ENCODE data around the gene TMEM107. TPM values are rescaled to one million over a fixed set of nuclear protein-coding genes. Genes with fewer than 3 reads are reported as not detected.

The TMEM107 gene
- total and polyA plus RNA-seq, 2 donors (not counting 1 experiment from before 2014, with no cell fraction given) = 9.8 to 36.0 TPM

GRCh38 chr17:8186787-8187516, 10.8 kb upstream of the TMEM107 start:
- H3K27ac ChIP-seq (ENCODE audit: insufficient read depth, low read length) = peak overlapping the region; percentile 81
- peak overlapping the region; percentile 93 for H2AFZ ChIP-seq (ENCODE audit: low read length)
- H3K4me1 ChIP-seq (ENCODE audit: control insufficient read depth, extremely low read depth, insufficient read depth, low read length) = peaks cover 13% of the 10 kb centered on the region
- peak overlapping the region; percentile 88 to 97 (median 96) for H3K4me3 ChIP-seq (replicated peaks in 1 of 4; ENCODE audit: control extremely low read depth in 1 of 4, insufficient read depth in 1 of 4, low read depth in 3 of 4, low read length in 4 of 4)
- H4K20me1 ChIP-seq (ENCODE audit: control insufficient read depth, extremely low read depth, insufficient read depth, low read length) = peaks cover 2% of the 10 kb centered on the region
- peak overlapping the region; percentile 92 for H3K4me2 ChIP-seq (ENCODE audit: extremely low read depth, insufficient read depth, low read length)
- no peak overlapping the region for H3K9ac ChIP-seq (ENCODE audit: insufficient read depth, low read length)
- no peak for TF ChIP-seq EZH2 (IDR thresholded peaks at IDR 0.05; ENCODE audit: low read length, missing control alignments)
- TF ChIP-seq, protein P1, sequence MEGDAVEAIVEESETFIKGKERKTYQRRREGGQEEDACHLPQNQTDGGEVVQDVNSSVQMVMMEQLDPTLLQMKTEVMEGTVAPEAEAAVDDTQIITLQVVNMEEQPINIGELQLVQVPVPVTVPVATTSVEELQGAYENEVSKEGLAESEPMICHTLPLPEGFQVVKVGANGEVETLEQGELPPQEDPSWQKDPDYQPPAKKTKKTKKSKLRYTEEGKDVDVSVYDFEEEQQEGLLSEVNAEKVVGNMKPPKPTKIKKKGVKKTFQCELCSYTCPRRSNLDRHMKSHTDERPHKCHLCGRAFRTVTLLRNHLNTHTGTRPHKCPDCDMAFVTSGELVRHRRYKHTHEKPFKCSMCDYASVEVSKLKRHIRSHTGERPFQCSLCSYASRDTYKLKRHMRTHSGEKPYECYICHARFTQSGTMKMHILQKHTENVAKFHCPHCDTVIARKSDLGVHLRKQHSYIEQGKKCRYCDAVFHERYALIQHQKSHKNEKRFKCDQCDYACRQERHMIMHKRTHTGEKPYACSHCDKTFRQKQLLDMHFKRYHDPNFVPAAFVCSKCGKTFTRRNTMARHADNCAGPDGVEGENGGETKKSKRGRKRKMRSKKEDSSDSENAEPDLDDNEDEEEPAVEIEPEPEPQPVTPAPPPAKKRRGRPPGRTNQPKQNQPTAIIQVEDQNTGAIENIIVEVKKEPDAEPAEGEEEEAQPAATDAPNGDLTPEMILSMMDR (conservative IDR thresholded peaks at IDR 0.05 in 1 of 2, IDR thresholded peaks at IDR 0.05 in 1 of 2; ENCODE audit: low read depth in 1 of 2, low read length in 2 of 2) = peak; percentile 42 to 44
- peak; percentile 93 to 97 for DNase-seq (ENCODE audit: low read depth in 2 of 2)
- H3K36me3 ChIP-seq (ENCODE audit: control insufficient read depth, insufficient read depth, low read length) = no peaks in the 10 kb centered on the region
- H3K79me2 ChIP-seq (ENCODE audit: control insufficient read depth, insufficient read depth, low read length) = peaks cover 15% of the 10 kb centered on the region
- no peaks in the 10 kb centered on the region for H3K9me3 ChIP-seq (ENCODE audit: control insufficient read depth, insufficient read depth, low read depth, low read length)
- H3K27me3 ChIP-seq (ENCODE audit: control insufficient read depth, insufficient read depth, low read length) = no peaks in the 10 kb centered on the region

DNA sequence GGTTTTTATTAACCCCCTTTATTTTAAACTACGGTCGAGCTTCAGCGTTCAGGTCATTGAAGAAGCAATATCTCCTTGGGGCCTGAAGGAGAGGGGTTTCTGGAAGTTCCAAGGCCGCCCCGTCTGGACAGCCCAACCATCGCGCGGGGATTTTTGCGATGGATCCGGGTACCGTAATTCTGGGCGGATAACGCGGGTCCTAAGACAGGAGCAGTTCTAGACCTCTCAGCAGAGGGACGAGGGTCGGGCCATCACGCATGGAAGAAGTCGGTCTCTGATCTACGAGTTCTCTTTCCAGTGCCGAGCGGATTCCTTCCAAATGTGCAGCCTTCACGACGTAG, 10.2 kb upstream of the TMEM107 start:
- peak overlapping the region; percentile 88 to 97 (median 96) for H3K4me3 ChIP-seq (replicated peaks in 1 of 4; ENCODE audit: control extremely low read depth in 1 of 4, insufficient read depth in 1 of 4, low read depth in 3 of 4, low read length in 4 of 4)
- peaks cover 15% of the 10 kb centered on the region for H3K79me2 ChIP-seq (ENCODE audit: control insufficient read depth, insufficient read depth, low read length)
- H3K27me3 ChIP-seq (ENCODE audit: control insufficient read depth, insufficient read depth, low read length) = no peaks in the 10 kb centered on the region
- H3K9ac ChIP-seq (ENCODE audit: insufficient read depth, low read length) = peak overlapping the region; percentile 65
- peak overlapping the region; percentile 81 for H3K27ac ChIP-seq (ENCODE audit: insufficient read depth, low read length)
- H3K4me1 ChIP-seq (ENCODE audit: control insufficient read depth, extremely low read depth, insufficient read depth, low read length) = peaks cover 13% of the 10 kb centered on the region
- H2AFZ ChIP-seq (ENCODE audit: low read length) = peak overlapping the region; percentile 93
- TF ChIP-seq, protein P1 (conservative IDR thresholded peaks at IDR 0.05 in 1 of 2, IDR thresholded peaks at IDR 0.05 in 1 of 2; ENCODE audit: low read depth in 1 of 2, low read length in 2 of 2) = no peak
- TF ChIP-seq EZH2 (IDR thresholded peaks at IDR 0.05; ENCODE audit: low read length, missing control alignments) = no peak
- H4K20me1 ChIP-seq (ENCODE audit: control insufficient read depth, extremely low read depth, insufficient read depth, low read length) = peaks cover 2% of the 10 kb centered on the region
- peak overlapping the region; percentile 92 for H3K4me2 ChIP-seq (ENCODE audit: extremely low read depth, insufficient read depth, low read length)
- H3K36me3 ChIP-seq (ENCODE audit: control insufficient read depth, insufficient read depth, low read length) = no peaks in the 10 kb centered on the region
- no peaks in the 10 kb centered on the region for H3K9me3 ChIP-seq (ENCODE audit: control insufficient read depth, insufficient read depth, low read depth, low read length)
- DNase-seq (ENCODE audit: low read depth in 2 of 2) = no peak

DNA sequence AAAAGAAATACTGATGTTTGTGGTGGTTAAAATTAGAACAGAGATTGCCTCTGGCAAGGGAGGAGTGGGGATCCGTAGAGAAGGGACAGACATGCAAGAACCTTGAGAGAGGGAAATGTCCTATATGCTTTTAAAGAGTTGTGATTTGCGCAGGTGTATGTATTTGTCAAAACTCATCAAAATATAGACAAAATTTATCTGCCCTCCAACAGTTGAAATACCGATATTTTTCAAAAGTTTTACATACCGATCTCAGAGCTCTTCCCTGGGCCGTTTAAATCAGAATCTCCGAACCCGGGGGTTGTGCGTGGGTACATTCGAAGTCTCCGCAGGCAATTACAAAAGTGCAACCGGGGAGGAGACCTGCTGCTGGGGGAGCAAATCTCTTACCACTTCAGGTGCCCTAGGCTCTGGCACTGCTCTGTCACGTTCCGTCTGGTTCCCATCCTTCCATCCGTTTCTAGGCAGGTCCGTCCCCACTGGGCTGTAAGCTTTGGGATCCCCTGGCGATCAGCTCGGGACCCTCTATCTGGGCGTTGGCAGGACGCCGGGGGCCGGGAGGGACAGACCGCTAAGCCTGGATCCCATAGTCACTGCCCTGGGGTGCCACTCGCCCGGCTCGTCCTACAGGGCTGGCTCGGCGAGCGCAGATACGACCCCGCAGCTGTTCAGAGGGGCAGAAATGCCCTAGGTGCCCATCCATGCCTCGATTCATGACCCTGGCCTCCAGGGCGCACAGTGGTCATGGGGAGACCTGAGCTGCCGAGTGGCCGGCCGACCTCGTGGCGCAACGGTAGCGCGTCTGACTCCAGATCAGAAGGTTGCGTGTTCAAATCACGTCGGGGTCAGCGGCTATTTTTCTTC, 9.6 kb upstream of the TMEM107 start:
- TF ChIP-seq, protein P1 (conservative IDR thresholded peaks at IDR 0.05 in 1 of 2, IDR thresholded peaks at IDR 0.05 in 1 of 2; ENCODE audit: low read depth in 1 of 2, low read length in 2 of 2) = no peak
- no peak for TF ChIP-seq EZH2 (IDR thresholded peaks at IDR 0.05; ENCODE audit: low read length, missing control alignments)
- peak; percentile 46 to 70 for DNase-seq (ENCODE audit: low read depth in 2 of 2)
- H3K27ac ChIP-seq (ENCODE audit: insufficient read depth, low read length) = peak overlapping the region; percentile 81

More for the DNA sequence above, 9.6 kb upstream of the TMEM107 start:
- peak overlapping the region; percentile 95 for H2AFZ ChIP-seq (ENCODE audit: low read length)
- H3K9me3 ChIP-seq (ENCODE audit: control insufficient read depth, insufficient read depth, low read depth, low read length) = no peaks in the 10 kb centered on the region
- H3K27me3 ChIP-seq (ENCODE audit: control insufficient read depth, insufficient read depth, low read length) = no peaks in the 10 kb centered on the region
- peaks cover 2% of the 10 kb centered on the region for H4K20me1 ChIP-seq (ENCODE audit: control insufficient read depth, extremely low read depth, insufficient read depth, low read length)
- peak overlapping the region; percentile 88 to 97 (median 96) for H3K4me3 ChIP-seq (replicated peaks in 1 of 4; ENCODE audit: control extremely low read depth in 1 of 4, insufficient read depth in 1 of 4, low read depth in 3 of 4, low read length in 4 of 4)
- H3K9ac ChIP-seq (ENCODE audit: insufficient read depth, low read length) = peak overlapping the region; percentile 65
- peak overlapping the region; percentile 97 for H3K4me2 ChIP-seq (ENCODE audit: extremely low read depth, insufficient read depth, low read length)
- peaks cover 15% of the 10 kb centered on the region for H3K79me2 ChIP-seq (ENCODE audit: control insufficient read depth, insufficient read depth, low read length)
- H3K4me1 ChIP-seq (ENCODE audit: control insufficient read depth, extremely low read depth, insufficient read depth, low read length) = peaks cover 13% of the 10 kb centered on the region
- no peaks in the 10 kb centered on the region for H3K36me3 ChIP-seq (ENCODE audit: control insufficient read depth, insufficient read depth, low read length)

Data from fibroblast of lung (primary cell).